Stomach (tissue), 9 donors: Measurements from ENCODE around the gene OR2T3. TPM values are rescaled to one million over a fixed set of nuclear protein-coding genes. Genes with fewer than 3 reads are reported as not detected.
A peak's percentile ranks its signal among the peaks of the same experiment; 100 is the strongest.
"Not testable (repeated sequence)": the region's sequence is repeated elsewhere in the genome, so short reads cannot be mapped to it uniquely, and the experiment has no call there.

ENCODE experiments used
- DNase-seq, 2 donors: peaks; one replicate each; pipeline versions ENCODE4 v3.0.0 to v3.0.0-alpha.2; 2013 to 2019
- H3K27ac ChIP-seq, 5 donors: fragments of 200-600 bp in 4 of 5; sonication (generic) in 4 of 5; one replicate each; pipeline ENCODE4 v1.5.1; 2013 to 2019; ENCODE audit warnings: mild to moderate bottlenecking in 1 of 5, moderate library complexity in 1 of 5
- H3K27me3 ChIP-seq, 3 donors: fragments of 200-600 bp; sonication (generic); one replicate each; pipeline ENCODE4 v1.5.1; 2017 to 2019; ENCODE audit warnings: mixed run types in 1 of 3
- H3K36me3 ChIP-seq, 4 donors: fragments of 200-600 bp; sonication (generic); 1 replicate in 3 of 4; 2 replicates in 1 of 4; pipeline ENCODE4 v1.5.1; 2016 to 2019
- H3K4me1 ChIP-seq, 4 donors: fragments of 200-600 bp; sonication (generic); one replicate each; pipeline ENCODE4 v1.5.1; 2016 to 2019
- H3K4me3 ChIP-seq, 4 donors: fragments of 200-600 bp; sonication (generic) in 3 of 4; one replicate each; pipeline ENCODE4 v1.5.1; 2016 to 2019; ENCODE audit warnings: mild to moderate bottlenecking in 1 of 4
- H3K9me3 ChIP-seq, 4 donors: fragments of 200-600 bp; sonication (generic); one replicate each; pipeline ENCODE4 v1.5.1; 2016 to 2019
- WGBS, 5 donors: extraction: QIAGEN DNeasy Blood & Tissue Kit in 3 of 5; methylation state at CpG; one replicate each; pipeline versions ENCODE4 v1.1.5 to v1.1.7; 2013 to 2018; 5-methylcytosine and 5-hydroxymethylcytosine counted together
- intact Hi-C: fragments of 100-400 bp; cut with DNase I; formaldehyde crosslinking; loops from one replicate; pipeline ENCODE4 v1.15.1; 2023; ENCODE audit warnings: low total_unique reads
- polyA plus RNA-seq, 3 donors: library from polyadenylated mRNA; stranded (reverse); fragments of 200-250 nt; gene quantifications; one replicate each; pipeline ENCODE4 v1.2.3, GENCODE V29; 2013
- total RNA-seq, 5 donors: library from RNA; depleted of rRNA; stranded (reverse); fragments of >200 nt; gene quantifications; one replicate each; pipeline versions ENCODE4 v1.1.0 to v1.2.3, GENCODE V29; 2014 to 2016
- donor health status: healthy with polysubstance abuse.
- donor health status: Bipolar disorder and iron deficiency.
- donor health status: healthy.

OR2T3 gene
- total and polyA plus RNA-seq, 8 donors, result not detected

GRCh38 chr1:248444603-248445002, 28.5 kb upstream of the OR2T3 start:
- H3K4me1 ChIP-seq, H3K27ac ChIP-seq, H3K9me3 ChIP-seq, H3K27me3 ChIP-seq, DNase-seq, H3K4me3 ChIP-seq, H3K36me3 ChIP-seq, intact Hi-C loops: not testable (repeated sequence)
- 64 to 81% (median 77%) methylated on average over 4 of the region's 4 CpGs for WGBS, 5 donors

- 57 to 80% methylated on average over 1 to 2 of the region's 2 CpGs; no CpG with 5 or more reads in 3 of the 5 donors for WGBS, 5 donors
- H3K27ac ChIP-seq, DNase-seq, H3K36me3 ChIP-seq, H3K27me3 ChIP-seq, H3K4me3 ChIP-seq, H3K9me3 ChIP-seq, H3K4me1 ChIP-seq, intact Hi-C loops: not testable (repeated sequence)
These were observed 27.8 kb upstream of the OR2T3 start, which contains the start of gene OR2T2 for GRCh38 chr1:248445399-248445798. TSS of gene OR2T2 (plus strand) at chr1:248445637. CDS start at chr1:248452798, 7,161 bp downstream.

- H3K9me3 ChIP-seq, intact Hi-C loops, DNase-seq: not testable (repeated sequence)
These were observed 24.6 kb upstream of the OR2T3 start for GRCh38 chr1:248448409-248449074.

GRCh38 chr1:248449821-248450465, 23.2 kb upstream of the OR2T3 start:
- H3K27ac ChIP-seq, H3K27me3 ChIP-seq, H3K4me1 ChIP-seq, H3K9me3 ChIP-seq, H3K4me3 ChIP-seq, DNase-seq, H3K36me3 ChIP-seq, intact Hi-C loops: not testable (repeated sequence)
- 76 to 88% (median 85%) methylated on average over 5 of the region's 6 CpGs for WGBS, 5 donors

More at GRCh38 chr1:248448409-248449074, 24.6 kb upstream of the OR2T3 start:
- not testable (repeated sequence) for H3K27ac ChIP-seq, H3K27me3 ChIP-seq, H3K4me3 ChIP-seq, H3K4me1 ChIP-seq, H3K36me3 ChIP-seq
- no CpG with 5 or more reads among the region's 4 CpGs for WGBS, 5 donors

- H3K4me1 ChIP-seq, H3K27me3 ChIP-seq, intact Hi-C loops, DNase-seq, H3K9me3 ChIP-seq, H3K27ac ChIP-seq, H3K36me3 ChIP-seq, H3K4me3 ChIP-seq: not testable (repeated sequence)
- WGBS, 5 donors, result 28 to 49% (median 45%) methylated on average over 2 of the region's 5 CpGs
These were observed 22.5 kb upstream of the OR2T3 start for GRCh38 chr1:248450466-248451145.

- H3K36me3 ChIP-seq, H3K27ac ChIP-seq, H3K9me3 ChIP-seq, DNase-seq, H3K27me3 ChIP-seq, H3K4me1 ChIP-seq, intact Hi-C loops, H3K4me3 ChIP-seq: not testable (repeated sequence)
- WGBS, 5 donors, result 87 to 95% (median 89%) methylated on average over 7 of the region's 7 CpGs; no CpG with 5 or more reads in 1 of the 5 donors
These were observed 19.5 kb upstream of the OR2T3 start for GRCh38 chr1:248453619-248454018.

- DNase-seq, result peak in 1 of 2 donors; percentile 2
- intact Hi-C loops, H3K4me1 ChIP-seq, H3K4me3 ChIP-seq, H3K9me3 ChIP-seq, H3K36me3 ChIP-seq, H3K27ac ChIP-seq, H3K27me3 ChIP-seq: not testable (repeated sequence)
- WGBS, 5 donors, result 27 to 57% (median 44%) methylated on average over 1 to 2 of the region's 4 CpGs
These were observed 18.1 kb upstream of the OR2T3 start for GRCh38 chr1:248455045-248455444.

GRCh38 chr1:248456635-248457034, 16.5 kb upstream of the OR2T3 start:
- H3K27me3 ChIP-seq, H3K36me3 ChIP-seq, H3K9me3 ChIP-seq, intact Hi-C loops, H3K4me3 ChIP-seq, DNase-seq, H3K4me1 ChIP-seq, H3K27ac ChIP-seq: not testable (repeated sequence)
- WGBS, 5 donors, result no CpG with 5 or more reads among the region's 2 CpGs

GRCh38 chr1:248459117-248459516, 14.0 kb upstream of the OR2T3 start:
- H3K36me3 ChIP-seq, H3K9me3 ChIP-seq, DNase-seq, H3K4me3 ChIP-seq, H3K27ac ChIP-seq, H3K27me3 ChIP-seq, H3K4me1 ChIP-seq, intact Hi-C loops: not testable (repeated sequence)
- WGBS, 5 donors, result 61 to 74% (median 71%) methylated on average over 7 of the region's 7 CpGs
